Nucleus accumbens (tissue), 56 donors: ENCODE results near the gene SFRP4.

ENCODE experiments used
- DNase-seq, 56 donors: peaks; one replicate each; lab custom pipeline; 2025; lab: John Stamatoyannopoulos, UW

The SFRP4 gene

GRCh38 chr7:37927773-37928444, 11.3 kb upstream of the SFRP4 start:
- DNase-seq = no peak

- no peak for DNase-seq
Measured at GRCh38 chr7:37925620-37926019, 9.0 kb upstream of the SFRP4 start.

DNA sequence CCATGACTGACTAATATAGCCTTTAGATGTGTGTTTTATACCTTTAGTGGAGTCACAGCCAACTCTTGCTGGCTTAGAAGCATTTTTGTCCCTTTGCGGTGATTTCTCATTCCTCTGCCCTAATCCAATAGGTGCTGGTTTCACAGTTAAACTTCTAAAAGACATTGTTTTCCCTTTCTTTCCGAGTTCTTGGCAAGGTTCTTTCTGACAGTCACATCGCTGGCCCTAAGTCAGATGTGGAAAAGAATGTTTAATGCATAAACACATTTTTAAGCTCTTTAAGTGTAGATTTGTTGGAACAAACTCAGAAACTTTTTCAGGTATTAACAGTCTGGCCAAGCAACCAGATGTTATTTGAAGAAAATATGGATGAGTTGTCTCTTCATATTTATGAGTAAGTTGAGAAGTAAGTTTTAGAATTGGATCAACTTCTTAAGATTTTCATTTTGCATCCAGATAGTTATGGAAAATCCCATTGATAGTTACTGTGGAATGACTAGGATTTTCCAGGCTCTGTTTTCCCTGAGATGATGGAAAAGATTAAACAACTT, 7.9 kb upstream of the SFRP4 start:
- DNase-seq = no peak

- DNase-seq = no peak
Measured at GRCh38 chr7:37923996-37924395, 7.4 kb upstream of the SFRP4 start.

- DNase-seq = no peak
Measured at GRCh38 chr7:37921876-37922275, 5.3 kb upstream of the SFRP4 start.

- peak in 18 of 56 donors; percentile 14 to 82 (median 40) for DNase-seq
Measured at GRCh38 chr7:37920849-37921805, 4.5 kb upstream of the SFRP4 start.

DNA sequence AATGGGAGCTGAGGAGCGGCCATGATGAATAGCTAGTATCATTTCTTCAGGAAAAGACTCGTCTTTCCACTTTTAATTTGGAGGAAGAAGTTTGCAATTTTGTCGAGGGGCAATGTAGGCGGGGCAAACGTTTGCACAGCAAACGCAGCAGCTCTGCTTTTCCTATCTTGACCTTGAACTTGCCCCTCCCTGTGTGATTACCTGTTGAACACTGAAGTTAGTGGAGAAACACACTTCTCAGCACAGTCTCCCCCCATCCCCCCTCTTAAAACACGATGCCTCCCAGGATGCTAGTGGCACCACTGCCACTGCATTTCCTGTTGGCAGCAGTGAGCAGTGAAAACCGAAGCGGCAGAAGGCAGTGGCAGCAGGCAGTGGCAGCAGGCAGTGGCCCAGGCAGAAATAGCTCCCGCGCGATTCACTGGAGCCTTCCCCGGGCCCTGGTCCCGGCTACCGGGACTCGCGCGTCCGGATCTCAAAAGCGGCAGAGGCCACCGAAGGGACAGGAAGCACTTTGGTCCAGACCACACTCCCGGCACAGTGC, 3.8 kb upstream of the SFRP4 start, which contains the start of gene EPDR1:
EPDR1 (plus strand) TSS at position 336 of the 544 bp plus-strand sequence. CDS start 300 bp downstream, outside the sequence.
- peak in 47 of 56 donors; percentile 14 to 83 (median 56) for DNase-seq

GRCh38 chr7:37918526-37918925, 1.9 kb upstream of the SFRP4 start:
- DNase-seq = peak in 1 of 56 donors; percentile 19

DNA sequence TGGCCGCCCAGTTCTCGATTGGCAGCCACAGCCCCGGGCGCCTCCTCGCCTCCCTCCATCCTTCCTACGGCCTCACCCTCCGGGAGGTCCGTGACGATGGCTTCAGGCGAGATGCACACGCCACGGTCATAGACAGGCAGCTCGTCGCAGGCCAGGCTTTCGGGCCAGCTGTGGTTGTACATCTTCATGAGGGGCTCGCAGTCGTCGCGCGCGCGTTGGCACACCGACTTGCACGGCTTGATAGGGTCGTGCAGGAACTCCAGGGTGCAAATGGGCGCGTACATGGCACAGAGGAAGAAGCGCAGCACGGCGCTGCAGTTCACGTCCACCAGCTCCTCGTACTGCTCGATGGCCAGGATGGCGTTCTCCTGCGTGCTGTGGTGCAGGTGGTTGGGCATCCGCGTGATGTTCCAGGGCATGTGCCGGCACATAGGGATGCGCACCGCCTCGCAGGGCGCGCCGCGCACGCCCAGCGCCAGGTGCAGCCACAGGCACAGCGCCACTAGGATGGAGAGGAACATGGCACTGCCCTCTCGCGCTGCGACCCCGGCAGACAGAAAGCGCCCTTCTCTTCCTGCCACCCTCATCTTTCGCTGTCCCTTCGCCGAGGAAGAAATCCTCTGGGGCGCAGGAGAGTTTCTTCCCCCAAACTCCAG, 472 bp downstream of the SFRP4 start:
- peak in 11 of 56 donors; percentile 10 to 48 (median 35) for DNase-seq

GRCh38 chr7:37915438-37915837, 1.2 kb downstream of the SFRP4 start:
- no peak for DNase-seq

DNA sequence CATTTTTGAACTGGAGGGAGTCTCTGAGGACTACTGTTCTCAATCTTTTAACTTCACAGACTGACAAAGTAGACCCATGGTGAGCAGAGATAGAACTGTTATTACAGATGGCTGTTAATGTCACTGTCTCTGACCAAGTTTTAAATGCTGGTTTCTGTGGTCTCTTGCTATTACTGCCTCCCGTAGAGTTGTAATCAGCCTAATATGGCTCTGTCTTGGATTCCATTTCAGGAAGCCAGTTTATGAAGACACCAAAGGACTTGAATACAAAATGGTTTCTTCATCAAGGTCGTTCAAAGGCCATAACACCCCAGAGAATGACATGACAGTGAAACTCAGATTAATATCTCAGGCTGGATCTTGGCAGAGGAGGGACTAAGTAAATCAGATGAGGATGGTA, 3.9 kb downstream of the SFRP4 start:
- DNase-seq = no peak

GRCh38 chr7:37908221-37908788, 8.3 kb downstream of the SFRP4 start:
- no peak for DNase-seq

GRCh38 chr7:37901890-37902524, 14.6 kb downstream of the SFRP4 start:
- DNase-seq = no peak

DNA sequence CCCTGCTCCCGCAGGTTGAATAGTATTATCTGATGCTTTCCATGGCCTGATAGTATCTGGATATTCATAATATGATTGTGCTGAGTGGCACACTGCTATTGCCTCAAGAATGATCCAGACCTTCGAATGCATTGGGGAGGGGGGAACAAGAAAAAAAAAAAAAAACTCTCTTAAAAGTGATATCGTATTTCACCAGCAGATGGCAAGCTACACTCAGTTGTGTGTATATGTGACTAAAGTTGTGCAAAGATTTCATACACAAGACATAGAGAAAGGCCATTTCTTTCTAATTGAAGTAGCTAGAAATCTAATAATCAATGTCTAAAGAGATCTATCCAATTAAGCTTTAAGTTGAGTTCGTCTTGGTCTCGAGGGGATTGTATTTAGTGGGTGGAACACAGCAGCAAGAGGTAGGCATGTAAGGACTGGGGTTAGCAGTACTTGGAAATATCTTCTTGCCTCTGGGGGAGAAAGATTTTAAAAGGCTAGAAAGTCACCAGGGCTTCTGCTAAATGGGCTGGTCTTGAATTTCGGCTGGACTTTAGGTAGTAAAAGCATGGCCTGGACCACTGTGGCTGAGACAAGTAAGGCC, 15.3 kb downstream of the SFRP4 start:
- no peak for DNase-seq

- DNase-seq = no peak
Measured at GRCh38 chr7:37899712-37900247, 16.8 kb downstream of the SFRP4 start.

DNA sequence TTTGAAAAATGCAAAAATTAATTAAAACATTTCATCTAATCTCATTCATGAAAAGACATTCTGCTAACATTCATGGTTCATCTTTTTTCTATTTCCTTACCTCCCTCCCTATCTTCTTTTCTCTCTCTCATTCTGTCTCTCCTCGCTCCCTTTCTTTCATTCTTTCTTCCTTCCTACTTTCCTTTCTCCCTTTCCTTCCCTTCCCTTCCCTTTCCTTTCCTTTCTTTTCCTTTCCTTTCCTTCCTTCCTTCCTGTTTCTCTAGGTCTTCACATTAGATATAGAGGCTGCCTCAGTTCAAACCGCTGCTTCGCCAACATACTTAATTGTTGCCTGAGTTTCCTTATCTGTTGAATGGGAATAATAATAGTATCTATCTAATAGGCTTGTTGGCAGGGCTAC, 21.9 kb downstream of the SFRP4 start:
- DNase-seq = no peak

DNA sequence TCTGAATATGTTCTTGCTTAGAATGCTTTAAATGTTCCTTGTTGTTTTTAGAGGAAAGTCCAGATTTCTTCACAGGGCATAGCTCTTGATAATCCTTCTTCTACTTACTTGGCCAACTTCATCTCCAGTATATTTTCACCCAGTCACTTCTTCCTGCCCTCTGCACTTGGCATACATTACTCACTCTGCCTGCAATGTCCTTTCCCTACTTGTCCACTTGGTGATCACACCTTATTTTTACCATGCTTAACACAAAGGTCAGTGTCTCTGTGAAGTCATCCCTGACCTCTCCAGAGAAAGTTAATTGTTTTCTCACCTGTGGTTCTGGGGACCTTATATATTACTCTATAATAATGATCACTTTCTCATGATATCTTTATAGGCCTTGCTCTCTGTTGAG, 23.3 kb downstream of the SFRP4 start:
- DNase-seq = no peak

DNA sequence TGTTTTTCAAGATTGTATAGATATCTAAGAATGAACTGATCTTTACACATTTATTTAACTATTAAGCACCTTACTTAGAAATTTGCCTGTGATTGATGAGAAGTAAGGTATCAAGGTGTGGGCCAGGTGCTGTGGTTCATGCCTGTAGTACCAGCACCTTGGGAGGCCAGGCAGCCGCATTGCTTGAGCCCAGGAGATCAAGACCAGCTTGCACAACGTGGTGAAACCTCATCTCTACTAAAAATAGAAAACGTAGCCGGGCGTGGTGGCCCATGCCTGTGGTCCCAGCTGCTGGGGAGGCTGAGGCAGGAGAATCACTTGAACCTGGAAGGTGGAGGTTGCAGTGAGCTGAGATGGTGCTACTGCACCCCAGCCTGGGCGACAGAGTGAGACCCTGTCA, 34.5 kb downstream of the SFRP4 start:
- no peak for DNase-seq
